Neural crest cell (in vitro differentiated cells): ENCODE measurements around the gene FRS3. TPM values are rescaled to one million over a fixed set of nuclear protein-coding genes. Genes with fewer than 3 reads are reported as not detected.
A peak's percentile ranks its signal among the peaks of the same experiment; 100 is the strongest.
"Not testable (repeated sequence)": the region's sequence is repeated elsewhere in the genome, so short reads cannot be mapped to it uniquely, and the experiment has no call there.

Experiments
- DNase-seq: peaks from one replicate; pipeline ENCODE4 v3.0.0; 2021; ENCODE audit warnings: low read depth, mixed read lengths, low spot score
- H3K27ac Mint-ChIP-seq: one replicate; pipeline ENCODE4 v1.8.0; 2021; ENCODE audit warnings: mild to moderate bottlenecking, mixed read lengths; ENCODE audit not compliant: unreplicated experiment
- H3K27me3 Mint-ChIP-seq: 2 replicates; pipeline ENCODE4 v1.8.0; 2021; ENCODE audit warnings: low read depth, mild to moderate bottlenecking, mixed read lengths
- H3K36me3 Mint-ChIP-seq: 2 replicates; pipeline ENCODE4 v1.8.0; 2021; ENCODE audit warnings: low read depth, mild to moderate bottlenecking, mixed read lengths
- H3K4me1 Mint-ChIP-seq: 2 replicates; pipeline ENCODE4 v1.8.0; 2021; ENCODE audit warnings: mixed read lengths
- H3K4me3 Mint-ChIP-seq: one replicate; pipeline ENCODE4 v1.8.0; 2021; ENCODE audit warnings: mild to moderate bottlenecking, mixed read lengths
- H3K9me3 Mint-ChIP-seq: 2 replicates; pipeline ENCODE4 v1.8.0; 2021; ENCODE audit warnings: mixed read lengths
- total RNA-seq: library from RNA; stranded (reverse); gene quantifications from 2 replicates; pipeline ENCODE4 v1.2.1, GENCODE V29; 2021
- TF ChIP-seq, protein P1 (sequence below): fragments of 200-600 bp; sonication (generic); conservative IDR thresholded peaks from 2 replicates; pipeline ENCODE4 v1.5.0; 2021; ENCODE audit warnings: antibody characterized with exemption, mild to moderate bottlenecking

The FRS3 gene
- total RNA-seq, 1 donor from 2014 or later: 7.1 TPM

GRCh38 chr6:41771058-41771983 lies 8.4 kb downstream of the FRS3 start:
- TF ChIP-seq, protein P1, sequence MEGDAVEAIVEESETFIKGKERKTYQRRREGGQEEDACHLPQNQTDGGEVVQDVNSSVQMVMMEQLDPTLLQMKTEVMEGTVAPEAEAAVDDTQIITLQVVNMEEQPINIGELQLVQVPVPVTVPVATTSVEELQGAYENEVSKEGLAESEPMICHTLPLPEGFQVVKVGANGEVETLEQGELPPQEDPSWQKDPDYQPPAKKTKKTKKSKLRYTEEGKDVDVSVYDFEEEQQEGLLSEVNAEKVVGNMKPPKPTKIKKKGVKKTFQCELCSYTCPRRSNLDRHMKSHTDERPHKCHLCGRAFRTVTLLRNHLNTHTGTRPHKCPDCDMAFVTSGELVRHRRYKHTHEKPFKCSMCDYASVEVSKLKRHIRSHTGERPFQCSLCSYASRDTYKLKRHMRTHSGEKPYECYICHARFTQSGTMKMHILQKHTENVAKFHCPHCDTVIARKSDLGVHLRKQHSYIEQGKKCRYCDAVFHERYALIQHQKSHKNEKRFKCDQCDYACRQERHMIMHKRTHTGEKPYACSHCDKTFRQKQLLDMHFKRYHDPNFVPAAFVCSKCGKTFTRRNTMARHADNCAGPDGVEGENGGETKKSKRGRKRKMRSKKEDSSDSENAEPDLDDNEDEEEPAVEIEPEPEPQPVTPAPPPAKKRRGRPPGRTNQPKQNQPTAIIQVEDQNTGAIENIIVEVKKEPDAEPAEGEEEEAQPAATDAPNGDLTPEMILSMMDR: no peak
- Mint-ChIP-seq H3K4me1 (peaks cover 18% of the 10 kb centered on the region), H3K27ac (no peak overlapping the region), H3K4me3 (no peak overlapping the region), H3K9me3 (no peaks in the 10 kb centered on the region), H3K27me3 (no peaks in the 10 kb centered on the region), H3K36me3 (no peaks in the 10 kb centered on the region)
- no peak for DNase-seq

DNA sequence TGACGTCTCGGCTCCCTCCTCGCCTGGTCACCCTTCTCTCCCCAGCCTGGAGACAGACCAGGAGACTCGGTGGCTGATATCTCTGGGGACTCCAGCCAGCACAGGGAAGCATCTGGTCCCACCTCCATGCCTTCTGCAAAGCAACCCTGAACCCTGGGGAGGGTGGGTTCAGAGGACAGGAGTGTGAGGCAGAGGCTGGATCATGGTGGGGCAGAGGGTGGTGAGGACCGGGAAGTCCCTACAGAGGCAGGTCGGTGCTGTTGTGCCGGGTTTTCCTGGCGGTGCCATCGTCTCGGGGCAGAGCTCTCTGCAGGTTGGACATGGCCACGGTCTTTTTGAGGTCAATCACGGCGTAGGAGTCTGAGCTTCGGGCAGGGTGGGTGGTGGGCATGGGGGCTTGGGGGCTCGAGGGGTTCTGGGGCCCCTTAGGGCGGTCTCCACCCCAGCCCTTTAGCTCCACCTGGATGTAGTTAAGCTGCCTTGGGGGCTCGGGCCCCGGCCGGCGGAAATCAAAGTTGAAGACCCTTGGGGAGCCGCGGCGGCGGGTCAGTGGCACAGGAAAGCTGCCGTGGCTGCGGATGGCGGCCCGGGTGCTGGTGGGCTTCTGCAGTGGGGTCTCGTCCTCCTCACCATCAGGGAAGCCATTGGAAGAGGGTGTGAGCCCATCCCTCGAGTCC lies 9.2 kb downstream of the FRS3 start:
- H3K4me1 Mint-ChIP-seq: peaks cover 18% of the 10 kb centered on the region
- H3K9me3 Mint-ChIP-seq: no peaks in the 10 kb centered on the region
- H3K27ac Mint-ChIP-seq: no peak overlapping the region

DNA sequence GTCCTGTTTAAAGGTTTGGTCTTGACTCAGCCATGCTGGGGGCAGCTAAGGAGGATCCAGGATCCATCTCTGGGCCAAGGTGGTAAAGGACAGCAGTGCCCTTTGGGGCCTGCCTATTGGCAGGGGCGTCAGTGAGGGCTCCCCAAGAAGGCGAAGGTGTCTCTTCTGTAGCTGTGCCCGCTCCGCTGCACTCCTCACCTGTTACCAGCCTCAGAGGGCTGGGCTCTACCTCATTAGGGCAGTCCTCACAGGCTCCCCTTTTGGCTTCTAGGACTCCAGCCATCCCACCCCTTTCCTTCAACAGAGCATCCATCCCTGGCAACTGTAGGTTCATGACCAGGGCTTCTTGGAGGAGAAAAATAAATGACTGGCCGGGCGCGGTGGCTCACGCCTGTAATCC lies 10.3 kb downstream of the FRS3 start:
- Mint-ChIP-seq H3K4me3 (no peak overlapping the region), H3K27me3 (no peaks in the 10 kb centered on the region), H3K27ac (no peak overlapping the region), H3K4me1 (peaks cover 18% of the 10 kb centered on the region), H3K9me3 (no peaks in the 10 kb centered on the region), H3K36me3 (no peaks in the 10 kb centered on the region)
- no peak for DNase-seq
- TF ChIP-seq, protein P1: no peak

More for the DNA sequence above, 9.2 kb downstream of the FRS3 start:
- TF ChIP-seq, protein P1: no peak
- no peak for DNase-seq
- H3K4me3 Mint-ChIP-seq: no peak overlapping the region
- no peaks in the 10 kb centered on the region for H3K27me3 Mint-ChIP-seq
- H3K36me3 Mint-ChIP-seq: no peaks in the 10 kb centered on the region

GRCh38 chr6:41768545-41769308 lies 11.0 kb downstream of the FRS3 start:
- TF ChIP-seq, protein P1: no peak
- H3K36me3 Mint-ChIP-seq: no peaks in the 10 kb centered on the region
- no peak overlapping the region for H3K4me3 Mint-ChIP-seq
- no peak for DNase-seq
- H3K27ac Mint-ChIP-seq: no peak overlapping the region
- H3K27me3 Mint-ChIP-seq: no peaks in the 10 kb centered on the region
- H3K4me1 Mint-ChIP-seq: peaks cover 18% of the 10 kb centered on the region
- H3K9me3 Mint-ChIP-seq: no peaks in the 10 kb centered on the region

- no peaks in the 10 kb centered on the region for H3K36me3 Mint-ChIP-seq
- H3K4me3 Mint-ChIP-seq: no peak overlapping the region
- no peaks in the 10 kb centered on the region for H3K9me3 Mint-ChIP-seq
- no peak overlapping the region for H3K27ac Mint-ChIP-seq
- DNase-seq: peak; percentile 16
- TF ChIP-seq, protein P1: no peak
- peaks cover 18% of the 10 kb centered on the region for H3K4me1 Mint-ChIP-seq
- H3K27me3 Mint-ChIP-seq: peaks cover 2% of the 10 kb centered on the region
These were observed 12.4 kb downstream of the FRS3 start for GRCh38 chr6:41767112-41767833.

- not testable (repeated sequence) for H3K27me3 Mint-ChIP-seq, DNase-seq, H3K4me3 Mint-ChIP-seq, H3K9me3 Mint-ChIP-seq, H3K27ac Mint-ChIP-seq, H3K36me3 Mint-ChIP-seq
- H3K4me1 Mint-ChIP-seq: peaks cover 18% of the 10 kb centered on the region
These were observed 13.5 kb downstream of the FRS3 start for GRCh38 chr6:41766043-41766664.
